ENCODE data around the gene KCNH8.
"Not testable (repeated sequence)": the region's sequence is repeated elsewhere in the genome, so short reads cannot be mapped to it uniquely, and the experiment has no call there.

KCNH8 gene

GRCh38 chr3:19147905-19148767, at the start of gene KCNH8:
KCNH8 (plus strand) TSS chr3:19148510; CDS start chr3:19148720, 210 bp downstream.
- DNase-seq (ENCODE audit: low read depth): no peak

DNA sequence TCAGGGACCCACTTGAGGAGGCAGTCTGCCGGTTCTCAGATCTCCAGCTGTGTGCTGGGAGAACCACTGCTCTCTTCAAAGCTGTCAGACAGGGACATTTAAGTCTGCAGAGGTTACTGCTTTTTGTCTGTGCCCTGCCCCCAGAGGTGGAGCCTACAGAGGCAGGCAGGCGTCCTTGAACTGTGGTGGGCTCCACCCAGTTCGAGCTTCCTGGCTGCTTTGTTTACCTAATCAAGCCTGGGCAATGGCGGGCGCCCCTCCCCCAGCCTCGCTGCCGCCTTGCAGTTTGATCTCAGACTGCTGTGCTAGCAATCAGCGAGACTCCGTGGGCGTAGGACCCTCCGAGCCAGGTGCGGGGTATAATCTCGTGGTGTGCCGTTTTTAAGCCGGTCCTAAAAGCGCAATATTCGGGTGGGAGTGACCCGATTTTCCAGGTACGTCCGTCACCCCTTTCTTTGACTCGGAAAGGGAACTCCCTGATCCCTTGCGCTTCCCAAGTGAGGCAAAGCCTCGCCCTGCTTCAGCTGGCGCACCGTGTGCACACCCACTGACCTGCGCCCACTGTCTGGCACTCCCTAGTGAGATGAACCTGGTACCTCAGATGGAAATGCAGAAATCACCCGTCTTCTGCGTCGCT, 45.5 kb upstream of the KCNH8 start:
- DNase-seq (ENCODE audit: low read depth): not testable (repeated sequence)

- no peak for DNase-seq (ENCODE audit: low read depth)
These were observed 44.8 kb upstream of the KCNH8 start for GRCh38 chr3:19103510-19103909.

DNA sequence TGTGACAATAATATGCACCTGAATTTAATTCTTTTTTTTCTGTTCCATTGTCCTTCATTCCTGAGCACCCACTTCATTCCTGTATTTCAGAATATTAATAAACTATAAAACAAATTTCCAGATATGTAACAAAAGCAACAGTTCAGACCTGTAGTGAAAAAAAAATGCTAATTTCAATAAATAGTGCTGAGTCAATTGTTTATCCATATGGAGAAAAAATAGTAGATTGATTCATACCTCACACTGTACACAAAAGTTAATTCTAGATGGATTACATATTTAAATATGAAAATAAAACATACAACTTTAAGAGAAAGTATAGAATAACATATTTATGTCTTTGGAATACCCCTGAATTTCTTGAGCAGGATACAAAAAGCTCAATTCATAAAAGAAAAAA, 43.9 kb upstream of the KCNH8 start:
- DNase-seq (ENCODE audit: low read depth): no peak

DNA sequence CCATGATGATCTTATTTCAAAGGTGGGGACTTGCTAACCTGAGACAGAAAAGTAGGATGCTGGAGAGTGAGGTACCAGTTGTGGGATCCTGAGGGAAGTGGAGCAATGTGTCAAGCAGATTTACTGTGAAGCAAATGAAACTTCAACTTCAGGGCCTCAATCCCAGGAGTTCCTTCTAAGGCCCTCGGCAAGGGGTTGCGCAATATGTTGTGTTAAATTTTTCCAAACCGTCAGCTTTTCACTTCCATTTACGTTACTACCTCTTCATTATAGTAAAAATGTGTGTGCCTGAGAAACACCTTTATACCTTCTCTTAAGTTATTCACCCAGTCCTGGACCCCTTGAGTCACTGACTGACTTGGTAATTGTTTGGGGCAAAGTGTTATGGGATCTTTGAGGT, 42.5 kb upstream of the KCNH8 start:
- DNase-seq (ENCODE audit: low read depth): no peak

- no peak for DNase-seq (ENCODE audit: low read depth)
These were observed 42.0 kb upstream of the KCNH8 start for GRCh38 chr3:19106307-19106706.

- no peak for DNase-seq (ENCODE audit: low read depth)
These were observed 40.6 kb upstream of the KCNH8 start for GRCh38 chr3:19107719-19108118.

DNA sequence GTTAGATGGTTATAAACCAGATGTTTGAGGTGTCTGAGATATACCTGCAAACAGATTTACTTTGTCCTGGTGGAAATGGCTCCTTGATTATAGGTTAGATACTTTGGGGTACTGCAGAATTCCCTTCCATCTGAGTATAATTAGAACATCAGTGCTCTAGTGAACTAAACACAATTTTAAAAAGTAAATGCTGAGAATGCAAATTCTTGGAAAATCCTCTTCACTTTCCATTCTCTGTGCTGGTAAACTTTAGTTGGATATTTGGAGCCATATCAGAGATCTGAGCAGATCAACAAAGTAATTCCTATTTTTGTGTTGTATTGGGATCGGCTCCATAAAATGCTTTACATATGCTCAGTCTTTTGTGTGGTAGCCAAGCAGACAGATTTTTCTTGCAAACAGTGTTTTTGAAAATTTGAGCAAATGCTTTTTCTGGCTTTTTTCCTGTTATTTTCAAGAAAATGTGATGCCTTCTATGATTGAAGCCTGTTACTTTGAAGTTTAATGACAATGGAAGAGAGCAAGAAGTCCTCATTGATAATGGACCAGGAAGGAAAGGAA, 37.9 kb upstream of the KCNH8 start:
- no peak for DNase-seq (ENCODE audit: low read depth)

DNA sequence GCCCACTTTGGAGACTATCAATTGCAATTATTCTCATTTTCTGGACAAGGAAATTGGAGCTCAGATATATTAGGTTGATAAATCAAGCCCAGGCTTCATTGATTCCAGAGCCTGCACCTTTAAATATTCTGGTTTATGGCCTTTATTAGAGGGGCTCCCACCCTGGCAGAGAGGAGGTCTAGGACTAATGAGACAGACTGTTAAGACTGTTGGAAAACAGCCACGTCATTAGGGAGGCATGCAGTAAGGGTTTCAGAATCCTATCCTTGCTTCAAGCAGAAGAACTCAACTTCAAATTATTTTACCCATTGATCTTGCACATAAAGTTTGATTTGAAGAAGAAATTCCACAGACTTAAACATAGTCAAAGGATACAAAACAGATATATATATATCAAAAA, 33.8 kb upstream of the KCNH8 start:
- no peak for DNase-seq (ENCODE audit: low read depth)

DNA sequence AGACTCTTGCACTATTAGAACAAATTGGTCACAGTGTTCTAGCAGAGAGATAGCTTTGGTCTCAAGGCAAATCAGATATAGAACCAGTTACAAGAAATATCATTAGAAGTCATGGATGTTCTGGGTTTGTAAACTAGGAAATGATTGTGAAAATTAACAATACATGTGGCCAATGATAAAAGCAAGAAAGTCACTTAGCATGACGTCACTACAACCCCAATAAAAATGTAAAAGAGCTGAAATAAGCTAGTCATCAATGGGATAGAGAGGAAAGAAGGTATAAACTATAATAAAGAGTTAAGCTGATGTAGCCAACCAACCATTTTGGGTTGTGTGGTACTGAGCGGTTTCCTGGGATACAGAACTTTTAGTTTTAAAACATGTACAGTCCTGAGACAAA, 32.1 kb upstream of the KCNH8 start:
- no peak for DNase-seq (ENCODE audit: low read depth)

DNA sequence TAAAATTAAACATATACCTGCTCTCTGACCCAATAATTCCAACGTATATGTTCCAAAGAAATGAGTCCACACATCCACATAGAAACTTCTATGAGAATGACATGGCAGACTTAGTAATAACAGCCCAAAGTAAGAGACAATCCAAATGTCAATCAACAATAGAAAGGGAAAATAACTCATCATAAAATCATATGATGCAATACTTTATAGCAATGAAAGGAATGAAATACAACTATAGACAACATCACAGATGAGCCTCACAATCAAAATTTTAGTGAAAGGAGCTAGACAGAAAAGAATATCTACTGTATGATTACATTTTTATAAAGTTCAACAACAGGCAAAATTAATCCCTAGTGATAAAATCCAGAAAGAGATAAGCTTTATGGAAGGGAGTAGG, 23.6 kb upstream of the KCNH8 start:
- no peak for DNase-seq (ENCODE audit: low read depth)

- DNase-seq (ENCODE audit: low read depth): no peak
These were observed 8.4 kb upstream of the KCNH8 start for GRCh38 chr3:19139863-19140262.

- peak; percentile 6 for DNase-seq (ENCODE audit: low read depth)
These were observed 1.3 kb upstream of the KCNH8 start for GRCh38 chr3:19146685-19147650.

DNA sequence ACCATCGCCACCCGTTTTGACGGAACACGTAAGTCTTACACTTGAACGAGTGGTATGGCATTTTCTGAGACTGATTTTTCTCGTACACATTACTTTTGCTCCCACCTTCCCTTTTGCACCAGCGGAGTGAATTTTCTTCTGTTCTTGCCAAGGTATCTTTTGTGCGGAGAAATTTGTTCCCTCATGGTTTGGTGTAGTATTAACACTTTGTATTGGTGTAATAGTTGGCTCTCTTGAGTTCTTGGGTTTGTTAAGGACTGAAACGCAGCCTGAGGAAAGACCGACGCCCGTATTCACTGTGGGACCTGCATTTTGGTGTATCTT, 420 bp downstream of the KCNH8 start:
- no peak for DNase-seq (ENCODE audit: low read depth)

- DNase-seq (ENCODE audit: low read depth): no peak
These were observed 1.1 kb downstream of the KCNH8 start for GRCh38 chr3:19149368-19149767.

DNA sequence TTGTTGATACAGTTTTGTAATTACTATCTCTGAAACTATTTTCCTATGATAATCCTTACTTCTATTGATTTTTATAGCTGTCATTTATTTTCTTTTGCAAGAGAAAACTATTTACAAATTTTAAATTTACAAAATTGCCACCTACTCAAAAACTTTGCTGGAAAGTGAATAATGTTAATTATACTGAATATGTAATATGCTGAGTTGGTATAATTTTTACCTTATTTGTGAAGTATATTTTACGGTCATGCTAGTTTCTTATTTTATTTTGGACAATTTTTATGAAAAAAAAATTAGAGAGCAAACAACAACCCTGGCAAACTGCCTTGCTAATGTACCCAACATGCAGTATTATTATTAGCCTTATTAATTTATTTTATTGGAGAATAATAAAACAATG, 2.9 kb downstream of the KCNH8 start:
- DNase-seq (ENCODE audit: low read depth): no peak

- no peak for DNase-seq (ENCODE audit: low read depth)
These were observed 6.5 kb downstream of the KCNH8 start for GRCh38 chr3:19154693-19155250.

- DNase-seq (ENCODE audit: low read depth): no peak
These were observed 7.1 kb downstream of the KCNH8 start for GRCh38 chr3:19155375-19155774.

DNA sequence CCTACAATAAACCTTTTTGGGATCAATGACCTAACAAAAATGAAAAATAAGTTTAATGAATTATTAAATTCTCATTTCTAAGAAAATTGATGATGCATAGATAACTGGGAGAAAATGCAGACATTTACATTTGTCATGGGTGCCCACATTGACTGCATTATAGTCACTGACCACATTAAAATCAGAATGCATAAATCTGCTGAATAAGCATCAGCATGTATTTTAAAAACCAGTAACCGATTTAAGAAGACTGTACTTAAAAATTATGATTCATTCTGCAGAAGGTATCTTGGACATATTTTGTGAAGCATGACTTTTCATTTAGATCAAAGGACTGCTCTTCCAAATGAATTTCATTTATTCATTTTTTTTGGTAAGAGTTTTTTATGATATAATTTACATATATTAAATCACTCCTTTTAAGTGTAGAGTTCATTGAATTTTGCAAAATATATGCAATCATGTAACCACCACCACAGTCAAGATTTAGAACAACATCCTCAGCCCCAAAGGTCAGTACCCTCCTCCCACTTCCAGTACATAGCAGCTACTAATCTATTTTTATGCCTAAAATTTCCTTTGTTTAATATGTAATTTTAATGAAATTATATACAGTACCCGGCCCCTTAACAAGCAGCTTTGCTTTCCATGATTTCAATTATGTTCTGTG, 11.8 kb downstream of the KCNH8 start:
- no peak for DNase-seq (ENCODE audit: low read depth)

- no peak for DNase-seq (ENCODE audit: low read depth)
These were observed 17.3 kb downstream of the KCNH8 start for GRCh38 chr3:19165654-19166053.

DNA sequence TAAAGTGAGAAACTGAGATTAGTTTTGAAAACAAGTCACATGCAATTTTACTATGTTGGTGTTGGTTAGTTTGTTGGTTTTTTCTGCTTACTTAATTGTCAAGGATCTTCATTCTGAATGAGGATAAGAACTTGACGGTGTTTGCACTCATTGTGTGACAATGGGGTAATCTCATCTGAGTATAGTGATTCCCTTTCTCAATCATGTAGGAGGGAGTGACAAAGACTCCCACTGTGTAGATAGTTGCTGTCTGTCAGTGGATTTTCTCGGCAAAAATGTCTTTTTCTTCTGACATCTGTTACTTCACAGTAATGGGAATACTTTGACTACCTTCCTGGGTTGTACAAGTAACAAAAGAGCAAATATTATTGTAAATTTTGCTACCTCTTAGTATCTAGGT, 23.5 kb downstream of the KCNH8 start:
- no peak for DNase-seq (ENCODE audit: low read depth)
